Right lobe of liver (tissue), 6 donors: ENCODE results near the gene MTA2. TPM values are rescaled to one million over a fixed set of nuclear protein-coding genes. Genes with fewer than 3 reads are reported as not detected.

Experiments
- ATAC-seq, 4 donors: fragments of 200-7000 bp; cut with Tn5 transposase; one replicate each; pipeline ENCODE4 v1.9.1; 2020; ENCODE audit warnings: mild to moderate bottlenecking in 4 of 4, moderate library complexity in 4 of 4
- DNase-seq, 3 donors: peaks; one replicate each; pipeline ENCODE4 v3.0.0-alpha.2; 2020
- H3K27ac ChIP-seq, 3 donors: fragments of 200-600 bp; one replicate each; pipeline ENCODE4 v1.8.0; 2022
- H3K27me3 ChIP-seq, 2 donors: fragments of 200-600 bp; one replicate each; pipeline ENCODE4 v1.8.0; 2022
- H3K36me3 ChIP-seq, 4 donors: fragments of 200-600 bp; sonication (generic) in 1 of 4; one replicate each; pipeline versions ENCODE4 v1.5.1 to v1.8.0; 2017 to 2022; ENCODE audit warnings: control low read depth in 1 of 4
- H3K4me1 ChIP-seq, 4 donors: fragments of 200-600 bp; sonication (generic) in 1 of 4; one replicate each; pipeline versions ENCODE4 v1.5.1 to v1.8.0; 2017 to 2022; ENCODE audit warnings: control low read depth in 1 of 4
- H3K4me3 ChIP-seq, 3 donors: fragments of 200-600 bp; one replicate each; pipeline ENCODE4 v1.8.0; 2022
- H3K9me3 ChIP-seq, 4 donors: fragments of 200-600 bp; sonication (generic) in 1 of 4; one replicate each; pipeline versions ENCODE4 v1.5.1 to v1.8.0; 2017 to 2022; ENCODE audit warnings: control low read depth in 1 of 4
- CTCF ChIP-seq, 4 donors: fragments of 200-600 bp in 3 of 4; fragments of 450-650 bp in 1 of 4; IDR thresholded peaks; one replicate each; pipeline versions ENCODE4 v1.5.1 to v1.8.0; 2016 to 2022; ENCODE audit warnings: antibody characterized with exemption in 4 of 4, mild to moderate bottlenecking in 2 of 4
- POLR2A ChIP-seq: fragments of 450-650 bp; IDR thresholded peaks from one replicate; pipeline ENCODE4 v1.6.1; 2017; ENCODE audit warnings: antibody characterized with exemption, mild to moderate bottlenecking
- WGBS: methylation state at CpG from one replicate; pipeline ENCODE4 v1.1.6; 2018; ENCODE audit warnings: low coverage, low lambda C conversion rate; ENCODE audit not compliant: insufficient coverage; ENCODE audit errors: missing lambda C conversion rate; 5-methylcytosine and 5-hydroxymethylcytosine counted together
- intact Hi-C, 2 donors: fragments of 100-400 bp; cut with DNase I; formaldehyde crosslinking; loops; one replicate each; pipeline versions ENCODE4 v1.11.2 to v1.14.1; 2022
- total RNA-seq, 6 experiments: library from RNA; depleted of rRNA in 2 of 6; stranded (reverse); fragments of >200 nt in 2 of 6; fragmentation: NEBNext Ultra II Directional in 3 of 6; extraction: Animal tissue kit (Norgen Biotek cat#: 25700) in 3 of 6; gene quantifications; one replicate each; pipeline versions ENCODE4 v1.1.0 to v1.2.4, GENCODE V29; 2016 to 2023
- donor health status: DM: no; HTN: yes; CAD: no.
- donor health status: DM: no; HTN: no; CAD: no.
- donor health status: DM: no; HTN: no; CAD: no.
- donor health status: DM: no; HTN: yes; CAD: no.
- donor health status: DM: no; HTN: yes; CAD: no.

Gene MTA2
- total RNA-seq, 6 experiments from 2014 or later: 20.0 to 38.0 (median 31.8) TPM

- Histone ChIP-seq H3K4me1 (peaks cover 0 to 21% (median 0%) of the 10 kb centered on the region in 4 donors), H3K4me3 (peak overlapping the region; percentile 59 to 74 (median 63)), H3K36me3 (peaks cover 0 to 57% (median 20%) of the 10 kb centered on the region in 4 donors), H3K9me3 (no peaks in the 10 kb centered on the region), H3K27me3 (no peaks in the 10 kb centered on the region), H3K27ac (peak overlapping the region; percentile 96 to 100 (median 99))
- TF ChIP-seq CTCF (IDR thresholded peaks at IDR 0.05): no peak
- TF ChIP-seq POLR2A: no peak
- WGBS: 45% methylated on average over 8 of the region's 17 CpGs
- intact Hi-C loops: no loop called here
- DNase-seq (peak in 2 of 3 donors; percentile 45 to 61), ATAC-seq (no peak)
Observed at GRCh38 chr11:62575156-62575555, 26.5 kb downstream of the MTA2 start.

- Histone ChIP-seq H3K4me1 (peaks cover 0 to 21% (median 0%) of the 10 kb centered on the region in 4 donors), H3K27ac (peak overlapping the region; percentile 96 to 100 (median 99)), H3K36me3 (peaks cover 0 to 57% (median 23%) of the 10 kb centered on the region in 4 donors), H3K9me3 (no peaks in the 10 kb centered on the region), H3K4me3 (peak overlapping the region; percentile 59 to 74 (median 63)), H3K27me3 (no peaks in the 10 kb centered on the region)
- no peak for TF ChIP-seq CTCF (IDR thresholded peaks at IDR 0.05)
- no peak for TF ChIP-seq POLR2A
- WGBS: under 1% methylated on average over 19 of the region's 33 CpGs
- DNase-seq: peak; percentile 42 to 69 (median 64)
- intact Hi-C loops: no loop called here
- ATAC-seq: peak; percentile 15 to 39 (median 35)
Observed at GRCh38 chr11:62574363-62575071, 27.1 kb downstream of the MTA2 start.

GRCh38 chr11:62573592-62574362 is 27.9 kb downstream of the MTA2 start, which contains the start of gene EEF1G:
Gene EEF1G (minus strand): TSS chr11:62573891. CDS start chr11:62573842, 49 bp downstream.
- peaks cover 0 to 55% (median 23%) of the 10 kb centered on the region in 4 donors for H3K36me3 ChIP-seq
- intact Hi-C loops: no loop called here
- H3K4me1 ChIP-seq: peaks cover 0 to 21% (median 0%) of the 10 kb centered on the region in 4 donors
- DNase-seq (peak; percentile 98 to 99 (median 99)), ATAC-seq (peak; percentile 90 to 95 (median 94))
- WGBS: 1% methylated on average over 23 of the region's 46 CpGs
- no peaks in the 10 kb centered on the region for H3K27me3 ChIP-seq
- TF ChIP-seq POLR2A: peak; percentile 83
- TF ChIP-seq CTCF (IDR thresholded peaks at IDR 0.05): no peak
- no peaks in the 10 kb centered on the region for H3K9me3 ChIP-seq
- H3K27ac ChIP-seq: peak within 1 kb of the TSS; percentile 96 to 100 (median 99)
- peak within 1 kb of the TSS; percentile 74 to 94 (median 86) for H3K4me3 ChIP-seq

GRCh38 chr11:62573006-62573591 is 28.6 kb downstream of the MTA2 start:
- peak in 2 of 3 donors; percentile 40 to 59 for DNase-seq
- WGBS: under 1% methylated on average over 33 of the region's 33 CpGs
- no peak for TF ChIP-seq CTCF (IDR thresholded peaks at IDR 0.05)
- TF ChIP-seq POLR2A: no peak
- Histone ChIP-seq H3K4me3 (peak overlapping the region; percentile 74 to 94 (median 86)), H3K9me3 (no peaks in the 10 kb centered on the region), H3K4me1 (peaks cover 0 to 21% (median 0%) of the 10 kb centered on the region in 4 donors), H3K27ac (peak overlapping the region; percentile 47 to 79 (median 69)), H3K27me3 (no peaks in the 10 kb centered on the region), H3K36me3 (peaks cover 0 to 53% (median 23%) of the 10 kb centered on the region in 4 donors)
- ATAC-seq: peak in 2 of 4 donors; percentile 0 to 10
- intact Hi-C loops: no loop called here
